Measurements from ENCODE around the gene CITED1. TPM values are rescaled to one million over a fixed set of nuclear protein-coding genes. Genes with fewer than 3 reads are reported as not detected.

Gene CITED1
- polyA plus RNA-seq, 4 donors, result 3.4 to 16.4 (median 13.4) TPM

DNA sequence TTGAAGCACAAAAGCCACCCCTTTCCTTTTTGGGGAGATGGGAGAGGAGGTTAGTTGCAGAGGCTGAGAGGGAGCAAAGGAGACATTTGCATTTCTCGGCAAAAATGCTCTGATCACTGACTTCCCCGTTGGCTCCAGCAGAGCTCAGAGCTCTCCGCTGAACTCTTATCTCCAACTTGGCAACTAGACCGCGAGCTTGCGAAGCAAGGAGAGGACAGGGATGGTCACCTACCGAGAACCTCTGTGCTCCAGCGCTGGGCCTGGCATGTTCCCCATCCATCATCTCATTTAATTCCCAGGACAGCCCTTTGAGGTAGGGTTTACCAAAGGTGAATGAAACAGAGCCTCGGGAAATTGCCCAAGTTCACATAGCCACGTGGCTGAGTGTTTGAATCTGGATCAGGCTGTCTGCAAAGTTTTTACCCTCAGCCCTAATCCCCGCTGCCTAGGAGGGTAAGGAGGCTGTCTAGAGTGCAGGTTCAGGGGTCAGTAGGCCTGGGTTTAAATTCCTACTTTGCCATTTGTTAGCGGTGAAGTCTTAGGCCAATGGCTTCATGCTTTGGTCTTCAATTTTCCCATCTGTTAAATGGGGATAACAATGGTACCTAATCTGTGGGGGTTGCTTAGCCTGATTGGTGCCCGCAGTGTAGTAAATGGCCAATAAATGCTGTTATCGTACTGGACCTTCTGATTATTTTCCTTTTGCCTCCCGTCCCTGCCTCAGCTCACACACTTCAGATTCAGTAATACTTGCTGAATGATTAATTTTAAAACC, 3.8 kb upstream of the CITED1 start:
- no peak for DNase-seq (ENCODE audit: low read depth in 4 of 4, low spot score in 3 of 4)

DNA sequence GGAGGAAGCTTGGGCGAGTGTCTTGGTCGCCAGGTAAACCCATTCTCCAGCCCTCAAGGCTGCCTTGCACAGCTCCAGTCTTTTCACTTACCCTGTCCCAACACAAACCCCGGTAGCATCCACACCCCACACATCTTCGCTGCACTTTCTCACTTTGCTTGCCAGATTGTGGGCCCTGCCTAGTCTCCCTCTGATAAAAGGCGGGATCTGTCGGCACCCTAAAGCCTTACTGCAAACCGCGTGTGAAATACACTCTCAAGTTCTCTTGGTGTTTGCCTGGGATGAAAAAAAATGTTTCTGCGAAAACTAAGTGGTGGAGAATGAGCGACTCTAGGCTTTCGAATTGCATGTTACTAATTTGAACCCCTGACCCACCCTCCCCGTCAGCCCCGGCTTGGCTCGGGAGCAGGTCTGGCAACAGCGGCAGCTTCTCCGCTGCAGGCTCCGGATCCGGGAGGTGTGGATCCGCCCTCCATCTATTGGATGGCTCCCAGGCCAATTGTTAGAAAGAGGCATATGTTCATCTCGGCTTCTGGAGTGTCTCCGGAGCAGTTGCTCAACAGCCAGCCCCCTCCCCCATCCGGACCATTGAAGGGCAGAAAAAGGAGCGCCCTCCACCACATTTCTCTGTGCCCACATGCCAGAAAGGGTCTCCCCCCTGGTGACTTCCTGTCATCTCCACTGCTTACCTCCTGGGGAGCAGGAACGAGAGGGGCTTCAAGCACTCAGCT, 3.0 kb upstream of the CITED1 start:
- no peak for DNase-seq (ENCODE audit: low read depth in 4 of 4, low spot score in 3 of 4)

DNA sequence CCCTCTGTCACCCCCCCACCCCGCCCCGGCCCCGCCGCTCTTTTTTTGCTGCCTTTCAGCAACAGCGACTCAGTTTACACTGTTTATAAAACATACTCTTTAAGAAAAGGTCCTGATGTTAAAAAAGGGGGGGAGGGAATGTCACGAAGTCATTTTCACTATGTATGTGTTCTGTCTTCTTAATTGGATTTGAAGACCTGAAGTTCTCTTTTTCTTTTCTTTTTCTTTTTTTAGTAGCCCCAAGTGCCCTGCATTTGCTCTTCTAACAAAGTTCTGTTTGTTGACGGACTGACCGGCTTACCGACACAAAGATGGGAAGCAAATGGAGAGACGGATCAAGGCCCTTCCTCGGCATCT, 2.5 kb upstream of the CITED1 start:
- DNase-seq (ENCODE audit: low read depth in 4 of 4, low spot score in 3 of 4), result no peak

- DNase-seq (ENCODE audit: low read depth in 4 of 4, low spot score in 3 of 4), result no peak
Measured at GRCh38 chrX:72307646-72308051, 1.9 kb upstream of the CITED1 start.

DNA sequence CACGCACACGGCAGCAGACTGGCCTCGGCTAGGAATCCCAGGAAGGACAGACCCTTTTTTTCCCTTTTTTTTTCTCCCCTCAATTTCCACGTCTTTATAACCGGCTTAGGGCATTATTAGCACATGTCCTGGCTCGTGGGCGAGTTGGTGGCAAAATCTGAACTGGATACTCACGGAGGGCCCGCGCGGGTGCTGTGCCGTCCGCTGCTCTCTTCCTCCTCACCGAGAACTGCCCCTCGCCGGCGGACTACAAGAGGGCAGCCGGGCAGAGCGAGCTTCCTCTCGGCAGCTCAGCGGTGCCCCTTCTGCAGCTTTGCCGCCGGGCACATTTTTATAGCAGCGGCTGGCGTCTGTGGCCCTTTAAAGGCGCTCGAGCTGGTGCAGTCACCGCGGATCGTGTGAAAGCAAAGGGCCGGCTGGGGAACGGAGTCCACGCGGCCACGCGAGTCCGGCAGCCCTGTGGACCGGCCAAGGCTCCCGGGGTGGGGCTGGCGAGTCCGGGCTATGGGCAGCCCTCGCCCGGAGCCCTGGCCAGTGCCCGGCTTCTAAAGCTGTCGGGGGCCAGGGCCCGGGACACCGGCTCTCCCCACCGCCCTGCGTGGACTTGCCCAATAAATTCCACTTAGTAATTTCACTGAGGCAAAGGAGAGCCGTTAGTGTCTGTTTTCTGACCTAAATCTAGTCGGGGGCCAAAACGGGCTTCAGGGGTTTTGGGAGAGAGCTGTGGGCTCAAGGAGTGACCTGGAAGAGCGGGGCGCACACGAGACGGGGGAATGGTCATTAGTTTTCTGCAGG, 1.3 kb upstream of the CITED1 start:
- peak in 1 of 4 donors; percentile 54 for DNase-seq (ENCODE audit: low read depth in 4 of 4, low spot score in 3 of 4)

DNA sequence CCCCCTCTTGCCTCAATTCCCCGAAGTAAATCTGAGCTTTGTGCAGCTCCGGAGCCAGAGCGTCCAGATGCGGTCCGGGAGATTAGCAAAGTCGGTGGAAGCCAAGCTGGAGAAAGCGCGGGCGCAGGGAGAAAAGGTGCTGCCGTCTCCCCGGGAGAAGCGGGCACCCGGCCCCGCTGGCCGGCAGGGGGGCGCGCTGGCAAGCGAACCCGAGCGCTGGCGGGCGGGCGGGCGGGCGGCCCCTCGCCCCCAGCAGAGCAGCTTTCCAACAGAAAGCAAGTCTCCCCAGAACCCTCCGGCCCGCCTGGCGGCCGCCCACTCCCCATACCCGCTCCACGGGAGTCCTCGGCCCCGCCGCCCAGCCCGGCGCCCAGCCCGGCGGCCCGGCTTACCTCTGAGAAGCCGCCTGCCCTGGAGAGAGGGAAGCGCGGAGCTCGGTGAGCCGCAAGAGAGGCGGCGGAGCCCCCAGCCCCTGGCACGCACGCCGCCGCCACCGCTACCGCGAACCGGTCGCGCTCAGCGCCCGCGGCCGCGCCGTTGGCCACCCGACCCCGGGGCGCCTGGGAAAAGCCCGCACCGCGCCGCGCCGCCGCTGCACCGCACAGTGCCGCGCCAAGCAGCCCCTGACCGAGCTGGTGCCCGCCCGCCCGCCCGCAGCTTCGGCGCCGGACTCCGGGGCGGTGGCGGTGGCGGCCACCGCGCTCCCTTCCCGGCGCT, 529 bp upstream of the CITED1 start:
- DNase-seq (ENCODE audit: low read depth in 4 of 4, low spot score in 3 of 4), result no peak

- no peak for DNase-seq (ENCODE audit: low read depth in 4 of 4, low spot score in 3 of 4)
Measured at GRCh38 chrX:72304877-72305276, 837 bp downstream of the CITED1 start.

DNA sequence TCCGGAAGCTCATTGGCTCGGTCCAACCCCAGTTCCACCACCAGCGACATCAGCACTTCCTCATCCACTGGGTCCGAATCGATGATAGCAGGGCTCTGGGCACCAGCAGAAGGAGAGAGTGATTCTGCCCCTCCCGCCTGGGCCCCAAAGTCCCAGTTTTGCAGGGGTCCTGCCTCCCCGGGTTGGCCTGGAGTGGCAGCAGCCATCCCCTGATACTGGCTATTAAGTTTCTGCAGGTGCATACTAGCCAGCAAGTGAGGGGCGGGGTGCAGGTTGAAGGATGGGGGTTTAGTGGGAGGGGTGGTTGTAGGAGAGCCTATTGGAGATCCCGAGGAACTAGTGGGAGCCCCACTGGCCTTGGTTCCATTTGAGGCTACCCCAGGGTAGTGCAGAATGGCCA, 3.9 kb downstream of the CITED1 start:
- DNase-seq (ENCODE audit: low read depth in 4 of 4, low spot score in 3 of 4), result no peak

GRCh38 chrX:72299891-72300630, 5.7 kb downstream of the CITED1 start:
- DNase-seq (ENCODE audit: low read depth in 4 of 4, low spot score in 3 of 4), result no peak

GRCh38 chrX:72297953-72298730, 7.6 kb downstream of the CITED1 start:
- DNase-seq (ENCODE audit: low read depth in 4 of 4, low spot score in 3 of 4), result no peak

GRCh38 chrX:72296991-72297390, 8.7 kb downstream of the CITED1 start:
- no peak for DNase-seq (ENCODE audit: low read depth in 4 of 4, low spot score in 3 of 4)

DNA sequence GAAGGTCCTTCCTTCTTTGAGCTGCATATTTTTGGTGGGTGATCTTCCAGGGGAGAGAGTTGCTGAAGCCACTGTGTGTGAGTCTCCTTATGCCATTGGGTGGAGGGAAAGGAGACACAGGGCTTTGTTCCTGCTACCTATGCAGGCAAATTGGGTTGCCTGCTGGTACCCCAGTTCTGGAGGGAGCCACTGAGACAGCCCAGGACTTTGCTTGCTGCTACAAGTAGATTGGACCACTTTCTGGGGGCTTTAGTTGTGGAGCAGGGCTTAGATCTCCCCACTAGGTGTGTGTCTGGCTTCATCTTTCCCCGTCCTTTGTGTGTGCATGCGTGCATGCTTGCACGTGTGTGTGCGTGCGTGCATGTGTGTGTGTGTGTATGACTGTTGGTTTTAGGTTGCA, 10.0 kb downstream of the CITED1 start:
- no peak for DNase-seq (ENCODE audit: low read depth in 4 of 4, low spot score in 3 of 4)

- DNase-seq (ENCODE audit: low read depth in 4 of 4, low spot score in 3 of 4), result no peak
Measured at GRCh38 chrX:72294497-72294896, 11.2 kb downstream of the CITED1 start.

DNA sequence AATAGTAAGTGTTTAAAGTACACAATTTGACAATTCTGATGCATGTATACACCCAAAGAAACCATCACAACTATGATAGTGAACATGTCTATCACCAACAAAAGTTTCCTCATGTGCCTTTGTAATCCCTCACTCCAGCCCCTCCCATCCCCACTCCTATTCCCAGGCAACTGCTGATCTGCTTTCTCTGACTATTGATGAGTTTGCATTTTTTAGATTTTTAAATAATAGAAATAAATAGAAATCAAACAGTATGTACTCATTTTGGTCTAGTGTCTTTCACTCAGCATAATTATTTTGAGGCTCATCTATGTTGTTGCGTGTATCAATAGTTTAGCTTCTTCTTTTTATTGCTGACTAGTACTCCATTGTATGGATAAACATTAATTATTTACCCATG, 23.4 kb downstream of the CITED1 start:
- DNase-seq (ENCODE audit: low read depth in 4 of 4, low spot score in 3 of 4), result no peak

- peak in 1 of 4 donors; percentile 33 for DNase-seq (ENCODE audit: low read depth in 4 of 4, low spot score in 3 of 4)
Measured at GRCh38 chrX:72280321-72280845, 25.3 kb downstream of the CITED1 start.

- DNase-seq (ENCODE audit: low read depth in 4 of 4, low spot score in 3 of 4), result no peak
Measured at GRCh38 chrX:72276478-72276953, 29.2 kb downstream of the CITED1 start.

- no peak for DNase-seq (ENCODE audit: low read depth in 4 of 4, low spot score in 3 of 4)
Measured at GRCh38 chrX:72274526-72274925, 31.2 kb downstream of the CITED1 start.

- no peak for DNase-seq (ENCODE audit: low read depth in 4 of 4, low spot score in 3 of 4)
Measured at GRCh38 chrX:72273718-72274117, 32.0 kb downstream of the CITED1 start.

DNA sequence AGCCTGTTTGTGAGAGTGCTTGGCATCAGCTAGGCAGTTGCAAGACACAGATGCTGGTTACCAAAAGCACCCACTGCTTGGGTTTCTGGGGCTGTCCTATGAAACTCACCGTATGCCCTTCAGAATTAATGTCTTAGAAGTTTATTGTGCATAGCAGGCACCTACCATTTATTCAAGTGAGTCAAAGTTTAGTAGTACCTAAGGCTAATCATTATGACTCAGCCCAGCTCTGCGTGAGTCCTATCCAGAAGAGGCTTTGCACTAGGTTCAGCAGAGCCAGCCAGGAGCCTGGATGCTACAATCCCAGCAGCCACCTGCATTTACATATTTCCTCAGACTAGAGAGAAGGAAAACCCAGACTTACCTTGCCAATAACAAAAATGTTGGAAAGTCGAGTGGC, 32.8 kb downstream of the CITED1 start:
- no peak for DNase-seq (ENCODE audit: low read depth in 4 of 4, low spot score in 3 of 4)

Measured in right renal pelvis (tissue), 4 donors.